ENCODE measurements around the gene DRC7.

DNA sequence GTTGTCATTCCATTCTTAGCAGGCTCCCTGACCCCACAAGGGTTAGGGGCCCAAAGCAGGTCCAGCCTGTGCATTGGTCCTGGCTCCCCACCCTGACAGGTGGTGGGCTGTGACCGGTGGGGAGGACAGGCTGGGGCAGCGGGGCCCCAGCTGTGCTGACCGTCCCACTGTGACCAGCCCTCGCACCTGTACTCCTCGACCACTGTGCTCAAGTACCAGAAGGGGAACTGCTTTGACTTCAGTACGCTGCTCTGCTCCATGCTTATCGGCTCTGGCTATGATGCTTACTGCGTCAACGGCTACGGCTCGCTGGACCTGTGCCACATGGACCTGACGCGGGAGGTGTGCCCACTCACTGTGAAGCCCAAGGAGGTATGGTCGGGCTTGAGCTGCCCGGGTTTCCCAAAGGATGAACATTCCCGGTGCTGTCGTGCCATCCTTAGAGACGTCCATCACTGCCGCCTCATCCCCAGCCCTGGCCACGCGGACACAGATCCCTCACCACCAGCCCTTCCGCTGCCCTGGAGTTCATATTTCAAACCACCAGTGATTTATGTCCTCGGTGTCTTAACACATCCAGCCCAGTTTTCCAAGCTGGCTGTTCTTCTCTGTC, 7.3 kb downstream of the DRC7 start:
- TF ChIP-seq, protein P1, sequence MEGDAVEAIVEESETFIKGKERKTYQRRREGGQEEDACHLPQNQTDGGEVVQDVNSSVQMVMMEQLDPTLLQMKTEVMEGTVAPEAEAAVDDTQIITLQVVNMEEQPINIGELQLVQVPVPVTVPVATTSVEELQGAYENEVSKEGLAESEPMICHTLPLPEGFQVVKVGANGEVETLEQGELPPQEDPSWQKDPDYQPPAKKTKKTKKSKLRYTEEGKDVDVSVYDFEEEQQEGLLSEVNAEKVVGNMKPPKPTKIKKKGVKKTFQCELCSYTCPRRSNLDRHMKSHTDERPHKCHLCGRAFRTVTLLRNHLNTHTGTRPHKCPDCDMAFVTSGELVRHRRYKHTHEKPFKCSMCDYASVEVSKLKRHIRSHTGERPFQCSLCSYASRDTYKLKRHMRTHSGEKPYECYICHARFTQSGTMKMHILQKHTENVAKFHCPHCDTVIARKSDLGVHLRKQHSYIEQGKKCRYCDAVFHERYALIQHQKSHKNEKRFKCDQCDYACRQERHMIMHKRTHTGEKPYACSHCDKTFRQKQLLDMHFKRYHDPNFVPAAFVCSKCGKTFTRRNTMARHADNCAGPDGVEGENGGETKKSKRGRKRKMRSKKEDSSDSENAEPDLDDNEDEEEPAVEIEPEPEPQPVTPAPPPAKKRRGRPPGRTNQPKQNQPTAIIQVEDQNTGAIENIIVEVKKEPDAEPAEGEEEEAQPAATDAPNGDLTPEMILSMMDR (IDR thresholded peaks at IDR 0.05), result no peak
- TF ChIP-seq POLR2A (IDR thresholded peaks at IDR 0.05), result no peak

All from esophagus squamous epithelium (tissue), 4 donors.